Calu3 (cell line): Measurements from ENCODE around the gene ATP8A2. TPM values are rescaled to one million over a fixed set of nuclear protein-coding genes. Genes with fewer than 3 reads are reported as not detected.

Experiments
- BruUV-seq: library from RNA; stranded (reverse); fragments of 400-500 nt; replicated peaks from 2 replicates; lab custom pipeline; 2021; lab: Mats Ljungman, UMichigan
- CTCF ChIA-PET: fragments of 300-600 bp; sonication (Branson Sonifier 250); formaldehyde crosslinking; loops from one replicate; lab custom pipeline; 2022; ENCODE audit warnings: antibody characterized with exemption; lab: Charles Lee
- DNase-seq: peaks from one replicate; pipeline ENCODE4 v3.0.0; 2022
- H3K27ac Mint-ChIP-seq: one replicate; pipeline ENCODE4 v1.8.0; 2022; ENCODE audit warnings: mixed read lengths; ENCODE audit not compliant: unreplicated experiment
- H3K27me3 Mint-ChIP-seq: one replicate; pipeline ENCODE4 v1.8.0; 2022; ENCODE audit warnings: mixed read lengths; ENCODE audit not compliant: unreplicated experiment
- H3K36me3 Mint-ChIP-seq: one replicate; pipeline ENCODE4 v1.8.0; 2022; ENCODE audit warnings: mild to moderate bottlenecking, moderate library complexity, mixed read lengths; ENCODE audit not compliant: insufficient read depth, unreplicated experiment
- H3K4me1 Mint-ChIP-seq: one replicate; pipeline ENCODE4 v1.8.0; 2022; ENCODE audit warnings: mild to moderate bottlenecking, low read depth, mixed read lengths; ENCODE audit not compliant: unreplicated experiment
- H3K4me3 Mint-ChIP-seq: one replicate; pipeline ENCODE4 v1.8.0; 2022; ENCODE audit warnings: mild to moderate bottlenecking, low read depth, moderate library complexity, mixed read lengths; ENCODE audit not compliant: unreplicated experiment
- H3K9me3 Mint-ChIP-seq: one replicate; pipeline ENCODE4 v1.8.0; 2022; ENCODE audit warnings: low read depth, mixed read lengths; ENCODE audit not compliant: unreplicated experiment
- intact Hi-C: fragments of 100-400 bp; cut with micrococcal nuclease; formaldehyde crosslinking; loops from one replicate; pipeline ENCODE4 v1.10.0; 2022; ENCODE audit not compliant: unreplicated experiment
- total RNA-seq: library from RNA; stranded (reverse); gene quantifications from 2 replicates; pipeline ENCODE4 v1.2.3, GENCODE V29; 2022
- TF ChIP-seq, protein P1 (sequence below): fragments of 200-600 bp; IDR thresholded peaks from one replicate; pipeline ENCODE4 v1.8.0; 2022; ENCODE audit warnings: antibody characterized with exemption; ENCODE audit not compliant: unreplicated experiment

The ATP8A2 gene
- total RNA-seq, 1 experiment from 2014 or later = 0.05 TPM

DNA sequence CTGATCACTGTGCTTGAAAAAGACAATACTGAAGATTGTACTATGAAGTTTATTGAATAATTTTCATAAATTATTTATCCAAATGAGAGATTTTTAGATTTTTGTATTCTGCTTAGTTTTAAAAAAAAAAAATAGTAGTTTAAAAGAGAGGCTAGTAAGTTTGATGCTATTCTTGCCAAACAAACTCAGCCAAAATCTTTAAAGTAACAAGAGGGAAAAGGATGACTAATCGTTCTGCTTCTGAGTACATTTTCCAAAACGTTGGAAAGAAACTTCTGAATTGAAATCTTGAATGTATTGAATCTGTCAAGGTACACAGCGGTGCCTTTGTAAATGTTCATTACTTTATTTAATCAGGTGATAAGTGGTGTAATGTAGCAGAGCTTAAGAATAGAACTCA is 35.9 kb upstream of the ATP8A2 start:
- intact Hi-C loops = no loop called here
- no peak for DNase-seq
- H3K9me3 Mint-ChIP-seq = no peaks in the 10 kb centered on the region
- no peaks in the 10 kb centered on the region for H3K27me3 Mint-ChIP-seq
- TF ChIP-seq, protein P1, sequence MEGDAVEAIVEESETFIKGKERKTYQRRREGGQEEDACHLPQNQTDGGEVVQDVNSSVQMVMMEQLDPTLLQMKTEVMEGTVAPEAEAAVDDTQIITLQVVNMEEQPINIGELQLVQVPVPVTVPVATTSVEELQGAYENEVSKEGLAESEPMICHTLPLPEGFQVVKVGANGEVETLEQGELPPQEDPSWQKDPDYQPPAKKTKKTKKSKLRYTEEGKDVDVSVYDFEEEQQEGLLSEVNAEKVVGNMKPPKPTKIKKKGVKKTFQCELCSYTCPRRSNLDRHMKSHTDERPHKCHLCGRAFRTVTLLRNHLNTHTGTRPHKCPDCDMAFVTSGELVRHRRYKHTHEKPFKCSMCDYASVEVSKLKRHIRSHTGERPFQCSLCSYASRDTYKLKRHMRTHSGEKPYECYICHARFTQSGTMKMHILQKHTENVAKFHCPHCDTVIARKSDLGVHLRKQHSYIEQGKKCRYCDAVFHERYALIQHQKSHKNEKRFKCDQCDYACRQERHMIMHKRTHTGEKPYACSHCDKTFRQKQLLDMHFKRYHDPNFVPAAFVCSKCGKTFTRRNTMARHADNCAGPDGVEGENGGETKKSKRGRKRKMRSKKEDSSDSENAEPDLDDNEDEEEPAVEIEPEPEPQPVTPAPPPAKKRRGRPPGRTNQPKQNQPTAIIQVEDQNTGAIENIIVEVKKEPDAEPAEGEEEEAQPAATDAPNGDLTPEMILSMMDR = no peak
- BruUV-seq = no TSS peak
- CTCF ChIA-PET = no interaction called here
- H3K36me3 Mint-ChIP-seq = peaks cover 11% of the 10 kb centered on the region
- H3K4me3 Mint-ChIP-seq = no peak overlapping the region
- no peaks in the 10 kb centered on the region for H3K4me1 Mint-ChIP-seq
- no peak overlapping the region for H3K27ac Mint-ChIP-seq

DNA sequence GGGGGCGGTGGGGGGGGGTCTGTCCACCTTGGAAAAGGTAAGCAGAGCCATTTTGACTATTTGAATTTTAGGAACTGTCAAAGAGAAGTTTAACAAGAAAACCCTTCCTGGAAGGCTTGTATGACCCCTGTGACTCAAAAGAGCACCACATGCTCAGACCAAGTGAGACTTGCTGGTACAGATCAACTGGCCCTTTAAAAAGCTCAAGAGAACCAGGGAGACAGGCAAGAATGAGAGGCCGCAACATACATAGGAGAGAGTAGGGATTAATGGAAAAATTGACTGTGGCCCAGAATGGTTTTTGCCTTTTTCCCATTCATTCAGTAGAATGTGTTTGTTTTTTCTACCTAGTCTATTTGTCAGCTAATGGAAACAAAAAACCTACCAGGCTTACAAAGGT is 26.2 kb upstream of the ATP8A2 start:
- DNase-seq = no peak
- CTCF ChIA-PET = no interaction called here
- no peak overlapping the region for H3K4me3 Mint-ChIP-seq
- no TSS peak for BruUV-seq
- intact Hi-C loops = no loop called here
- TF ChIP-seq, protein P1 = no peak
- H3K9me3 Mint-ChIP-seq = no peaks in the 10 kb centered on the region
- H3K4me1 Mint-ChIP-seq = no peaks in the 10 kb centered on the region
- no peaks in the 10 kb centered on the region for H3K36me3 Mint-ChIP-seq
- no peak overlapping the region for H3K27ac Mint-ChIP-seq
- H3K27me3 Mint-ChIP-seq = no peaks in the 10 kb centered on the region

DNA sequence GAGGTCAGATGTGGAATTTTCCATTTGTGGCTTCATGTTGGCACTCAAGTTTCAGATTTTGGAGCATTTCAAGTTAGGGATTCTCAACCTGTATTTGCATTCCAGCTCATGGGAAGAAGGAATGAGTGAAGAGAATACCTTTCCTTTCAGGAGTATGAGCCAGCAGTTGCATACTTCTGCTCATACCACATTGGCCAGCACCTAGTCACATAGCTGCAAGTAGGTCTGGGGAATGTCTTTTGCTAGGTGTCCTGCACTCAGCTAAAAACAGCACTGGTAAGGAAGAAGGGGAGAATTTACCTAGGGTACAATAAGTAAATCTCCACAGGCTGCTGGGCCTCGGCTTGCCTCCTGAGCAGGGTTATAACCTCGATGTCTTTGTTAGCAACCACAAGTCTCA is 24.6 kb upstream of the ATP8A2 start:
- H3K27ac Mint-ChIP-seq = no peak overlapping the region
- CTCF ChIA-PET = no interaction called here
- TF ChIP-seq, protein P1 = no peak

DNA sequence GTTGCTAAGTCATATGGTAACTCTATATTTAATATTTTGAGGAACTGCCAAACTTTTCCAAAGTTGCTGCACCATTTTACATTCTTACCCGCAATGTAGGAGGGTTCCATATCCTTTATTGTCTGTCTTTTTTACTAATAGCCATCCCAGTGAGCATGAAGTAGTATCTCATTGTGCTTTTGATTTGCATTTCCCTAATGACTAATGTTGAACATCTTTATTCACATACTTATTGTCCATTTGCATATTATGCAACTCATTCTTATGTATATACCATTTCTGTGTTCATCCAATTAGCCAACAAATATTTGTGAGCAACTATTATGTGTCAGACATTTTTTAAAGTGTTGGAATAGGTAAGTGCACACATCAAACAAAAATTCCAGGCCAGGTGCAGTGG is 20.4 kb upstream of the ATP8A2 start:
- BruUV-seq = no TSS peak
- CTCF ChIA-PET = no interaction called here
- Mint-ChIP-seq H3K9me3 (no peaks in the 10 kb centered on the region), H3K27ac (no peak overlapping the region), H3K4me1 (no peaks in the 10 kb centered on the region), H3K36me3 (no peaks in the 10 kb centered on the region), H3K27me3 (peaks cover 53% of the 10 kb centered on the region), H3K4me3 (no peak overlapping the region)
- intact Hi-C loops = no loop called here
- TF ChIP-seq, protein P1 = no peak
- no peak for DNase-seq

More for the DNA sequence above, 24.6 kb upstream of the ATP8A2 start:
- Mint-ChIP-seq H3K4me3 (no peak overlapping the region), H3K36me3 (no peaks in the 10 kb centered on the region), H3K27me3 (peaks cover 11% of the 10 kb centered on the region), H3K4me1 (no peaks in the 10 kb centered on the region), H3K9me3 (no peaks in the 10 kb centered on the region)
- intact Hi-C loops = no loop called here
- BruUV-seq = no TSS peak
- DNase-seq = no peak
